ENCODE data around the gene MAGI2. TPM values are rescaled to one million over a fixed set of nuclear protein-coding genes. Genes with fewer than 3 reads are reported as not detected.

Gene MAGI2
- total RNA-seq, 1 experiment from 2014 or later = 0.22 TPM

- Histone ChIP-seq H3K27me3 (ENCODE audit: insufficient read depth, low read length) (peaks cover 26% of the 10 kb centered on the region), H3K9me2 (ENCODE audit: insufficient read depth) (no peaks in the 10 kb centered on the region), H3K9ac (ENCODE audit: low read length) (no peak overlapping the region), H3K36me3 (ENCODE audit: control insufficient read depth in 1 of 2, insufficient read depth in 2 of 2, low read length in 2 of 2) (no peaks in the 10 kb centered on the region), H3K9me3 (ENCODE audit: control insufficient read depth in 1 of 2, insufficient read depth in 1 of 2, low read depth in 1 of 2, low read length in 2 of 2) (no peaks in the 10 kb centered on the region), H3K4me1 (ENCODE audit: control insufficient read depth in 1 of 2, insufficient read depth in 2 of 2, low read length in 2 of 2) (no peaks in the 10 kb centered on the region), H2AFZ (ENCODE audit: low read depth, low read length, poor library complexity, severe bottlenecking) (no peak overlapping the region), H4K20me1 (ENCODE audit: insufficient read depth) (no peaks in the 10 kb centered on the region), H3K27ac (ENCODE audit: low read depth, low read length) (no peak overlapping the region), H3K4me2 (ENCODE audit: low read length) (no peak overlapping the region), H3K4me3 (replicated peaks in 1 of 2; ENCODE audit: low read depth in 1 of 2, low read length in 2 of 2) (no peak overlapping the region), H3K79me2 (ENCODE audit: insufficient read depth, low read length) (no peaks in the 10 kb centered on the region)
- TF ChIP-seq JUND (IDR thresholded peaks at IDR 0.05) = no peak
- TF ChIP-seq, protein P1, sequence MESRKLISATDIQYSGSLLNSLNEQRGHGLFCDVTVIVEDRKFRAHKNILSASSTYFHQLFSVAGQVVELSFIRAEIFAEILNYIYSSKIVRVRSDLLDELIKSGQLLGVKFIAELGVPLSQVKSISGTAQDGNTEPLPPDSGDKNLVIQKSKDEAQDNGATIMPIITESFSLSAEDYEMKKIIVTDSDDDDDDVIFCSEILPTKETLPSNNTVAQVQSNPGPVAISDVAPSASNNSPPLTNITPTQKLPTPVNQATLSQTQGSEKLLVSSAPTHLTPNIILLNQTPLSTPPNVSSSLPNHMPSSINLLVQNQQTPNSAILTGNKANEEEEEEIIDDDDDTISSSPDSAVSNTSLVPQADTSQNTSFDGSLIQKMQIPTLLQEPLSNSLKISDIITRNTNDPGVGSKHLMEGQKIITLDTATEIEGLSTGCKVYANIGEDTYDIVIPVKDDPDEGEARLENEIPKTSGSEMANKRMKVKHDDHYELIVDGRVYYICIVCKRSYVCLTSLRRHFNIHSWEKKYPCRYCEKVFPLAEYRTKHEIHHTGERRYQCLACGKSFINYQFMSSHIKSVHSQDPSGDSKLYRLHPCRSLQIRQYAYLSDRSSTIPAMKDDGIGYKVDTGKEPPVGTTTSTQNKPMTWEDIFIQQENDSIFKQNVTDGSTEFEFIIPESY (IDR thresholded peaks at IDR 0.05; ENCODE audit: extremely low read depth, insufficient replicate concordance, low read length) = no peak
- no peak for TF ChIP-seq ZFX (IDR thresholded peaks at IDR 0.05)
- TF ChIP-seq SRF (IDR thresholded peaks at IDR 0.05; ENCODE audit: low read depth) = no peak
- TF ChIP-seq, protein P2, sequence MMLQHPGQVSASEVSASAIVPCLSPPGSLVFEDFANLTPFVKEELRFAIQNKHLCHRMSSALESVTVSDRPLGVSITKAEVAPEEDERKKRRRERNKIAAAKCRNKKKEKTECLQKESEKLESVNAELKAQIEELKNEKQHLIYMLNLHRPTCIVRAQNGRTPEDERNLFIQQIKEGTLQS (IDR thresholded peaks at IDR 0.05) = no peak
- no peak for TF ChIP-seq RAD21 (IDR thresholded peaks at IDR 0.05; ENCODE audit: low read depth)
- no peak for TF ChIP-seq POLR2A (IDR thresholded peaks at IDR 0.05; ENCODE audit: borderline replicate concordance, extremely low read depth, insufficient read depth, insufficient read length)
- TF ChIP-seq SP1 (IDR thresholded peaks at IDR 0.05; ENCODE audit: low read depth) = no peak
- TF ChIP-seq EZH2 (IDR thresholded peaks at IDR 0.05) = no peak
- TF ChIP-seq CBX3 (IDR thresholded peaks at IDR 0.05; ENCODE audit: low read depth) = no peak
- TF ChIP-seq ZNF274 (IDR thresholded peaks at IDR 0.05; ENCODE audit: low read depth, low read length) = no peak
- TF ChIP-seq, protein P3, sequence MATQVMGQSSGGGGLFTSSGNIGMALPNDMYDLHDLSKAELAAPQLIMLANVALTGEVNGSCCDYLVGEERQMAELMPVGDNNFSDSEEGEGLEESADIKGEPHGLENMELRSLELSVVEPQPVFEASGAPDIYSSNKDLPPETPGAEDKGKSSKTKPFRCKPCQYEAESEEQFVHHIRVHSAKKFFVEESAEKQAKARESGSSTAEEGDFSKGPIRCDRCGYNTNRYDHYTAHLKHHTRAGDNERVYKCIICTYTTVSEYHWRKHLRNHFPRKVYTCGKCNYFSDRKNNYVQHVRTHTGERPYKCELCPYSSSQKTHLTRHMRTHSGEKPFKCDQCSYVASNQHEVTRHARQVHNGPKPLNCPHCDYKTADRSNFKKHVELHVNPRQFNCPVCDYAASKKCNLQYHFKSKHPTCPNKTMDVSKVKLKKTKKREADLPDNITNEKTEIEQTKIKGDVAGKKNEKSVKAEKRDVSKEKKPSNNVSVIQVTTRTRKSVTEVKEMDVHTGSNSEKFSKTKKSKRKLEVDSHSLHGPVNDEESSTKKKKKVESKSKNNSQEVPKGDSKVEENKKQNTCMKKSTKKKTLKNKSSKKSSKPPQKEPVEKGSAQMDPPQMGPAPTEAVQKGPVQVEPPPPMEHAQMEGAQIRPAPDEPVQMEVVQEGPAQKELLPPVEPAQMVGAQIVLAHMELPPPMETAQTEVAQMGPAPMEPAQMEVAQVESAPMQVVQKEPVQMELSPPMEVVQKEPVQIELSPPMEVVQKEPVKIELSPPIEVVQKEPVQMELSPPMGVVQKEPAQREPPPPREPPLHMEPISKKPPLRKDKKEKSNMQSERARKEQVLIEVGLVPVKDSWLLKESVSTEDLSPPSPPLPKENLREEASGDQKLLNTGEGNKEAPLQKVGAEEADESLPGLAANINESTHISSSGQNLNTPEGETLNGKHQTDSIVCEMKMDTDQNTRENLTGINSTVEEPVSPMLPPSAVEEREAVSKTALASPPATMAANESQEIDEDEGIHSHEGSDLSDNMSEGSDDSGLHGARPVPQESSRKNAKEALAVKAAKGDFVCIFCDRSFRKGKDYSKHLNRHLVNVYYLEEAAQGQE (IDR thresholded peaks at IDR 0.05; ENCODE audit: low read depth) = no peak
- TF ChIP-seq TCF7L2 (IDR thresholded peaks at IDR 0.05; ENCODE audit: borderline replicate concordance, extremely low read depth, insufficient read depth, insufficient read length) = no peak
- TF ChIP-seq CEBPB (IDR thresholded peaks at IDR 0.05; ENCODE audit: low read depth) = no peak
- RAD21 ChIA-PET (ENCODE audit: low non-redundant PET in 1 of 2, low total read pairs in 2 of 2, uncharacterized antibody in 2 of 2, unreplicated experiment in 2 of 2) = no interaction called here
- CTCF ChIA-PET = no interaction called here
- no TSS peak for BruUV-seq (replicated peaks)
- intact Hi-C loops (cut with micrococcal nuclease) = loop anchor here (5.0 kb wide), 1 partner anchor 49 kb away; no protein-coding TSS in a partner anchor
- DNase-seq (ENCODE audit: low read depth, low spot score) (no peak), ATAC-seq (no peak)
- POLR2A ChIA-PET = no interaction called here
Measured at GRCh38 chr7:78473571-78474301, 979.7 kb downstream of the MAGI2 start.
